ENCODE measurements around the gene NFYB. TPM values are rescaled to one million over a fixed set of nuclear protein-coding genes. Genes with fewer than 3 reads are reported as not detected.

Gene NFYB
- total RNA-seq, 2 donors from 2014 or later, result 56.2 to 73.4 TPM

- Histone ChIP-seq H3K4me3 (no peak overlapping the region), H3K27ac (no peak overlapping the region), H3K4me1 (ENCODE audit: control insufficient read depth in 1 of 2, low read depth in 2 of 2) (peaks cover 0 to 6% of the 10 kb centered on the region in 2 donors), H3K36me3 (no peaks in the 10 kb centered on the region), H3K27me3 (replicated peaks; ENCODE audit: insufficient read depth) (no peaks in the 10 kb centered on the region), H3K9me3 (no peaks in the 10 kb centered on the region)
- TF ChIP-seq, protein P1, sequence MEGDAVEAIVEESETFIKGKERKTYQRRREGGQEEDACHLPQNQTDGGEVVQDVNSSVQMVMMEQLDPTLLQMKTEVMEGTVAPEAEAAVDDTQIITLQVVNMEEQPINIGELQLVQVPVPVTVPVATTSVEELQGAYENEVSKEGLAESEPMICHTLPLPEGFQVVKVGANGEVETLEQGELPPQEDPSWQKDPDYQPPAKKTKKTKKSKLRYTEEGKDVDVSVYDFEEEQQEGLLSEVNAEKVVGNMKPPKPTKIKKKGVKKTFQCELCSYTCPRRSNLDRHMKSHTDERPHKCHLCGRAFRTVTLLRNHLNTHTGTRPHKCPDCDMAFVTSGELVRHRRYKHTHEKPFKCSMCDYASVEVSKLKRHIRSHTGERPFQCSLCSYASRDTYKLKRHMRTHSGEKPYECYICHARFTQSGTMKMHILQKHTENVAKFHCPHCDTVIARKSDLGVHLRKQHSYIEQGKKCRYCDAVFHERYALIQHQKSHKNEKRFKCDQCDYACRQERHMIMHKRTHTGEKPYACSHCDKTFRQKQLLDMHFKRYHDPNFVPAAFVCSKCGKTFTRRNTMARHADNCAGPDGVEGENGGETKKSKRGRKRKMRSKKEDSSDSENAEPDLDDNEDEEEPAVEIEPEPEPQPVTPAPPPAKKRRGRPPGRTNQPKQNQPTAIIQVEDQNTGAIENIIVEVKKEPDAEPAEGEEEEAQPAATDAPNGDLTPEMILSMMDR (IDR thresholded peaks at IDR 0.05), result no peak
- no peak for ATAC-seq (ENCODE audit: insufficient number of reproducible peaks, low FRiP score, low read depth)
- no peak for DNase-seq (ENCODE audit: low spot score)
These were observed 31.0 kb downstream of the NFYB start for GRCh38 chr12:104106965-104107364.

GRCh38 chr12:104105461-104105860, 32.5 kb downstream of the NFYB start:
- DNase-seq (ENCODE audit: low spot score) (no peak), ATAC-seq (ENCODE audit: insufficient number of reproducible peaks, low FRiP score, low read depth) (no peak)
- H3K4me3 ChIP-seq, result no peak overlapping the region
- H3K27me3 ChIP-seq (replicated peaks; ENCODE audit: insufficient read depth), result no peaks in the 10 kb centered on the region
- H3K4me1 ChIP-seq (ENCODE audit: control insufficient read depth in 1 of 2, low read depth in 2 of 2), result peaks cover 0 to 6% of the 10 kb centered on the region in 2 donors
- no peaks in the 10 kb centered on the region for H3K9me3 ChIP-seq
- TF ChIP-seq, protein P1 (IDR thresholded peaks at IDR 0.05), result no peak
- no peak overlapping the region for H3K27ac ChIP-seq
- peaks cover 7% of the 10 kb centered on the region for H3K36me3 ChIP-seq

DNA sequence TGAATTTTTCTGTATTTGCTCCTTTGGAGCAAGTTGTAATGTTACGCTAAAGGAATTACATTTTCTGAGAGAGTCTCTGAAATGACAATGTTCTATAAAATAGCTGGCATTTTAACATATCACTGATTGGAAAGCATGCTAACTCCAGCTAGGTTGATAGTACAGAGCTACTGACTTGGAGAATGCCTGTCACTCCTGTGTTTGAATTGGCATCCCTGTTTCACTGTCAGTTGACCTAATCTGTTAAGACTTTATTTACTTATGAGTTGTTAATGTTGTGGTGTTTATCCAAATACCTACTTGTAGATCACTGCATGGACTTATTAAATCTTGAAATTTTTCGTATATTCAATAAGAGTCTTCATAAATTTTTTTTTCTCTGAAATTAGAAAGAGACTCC, 40.1 kb downstream of the NFYB start:
- H3K4me3 ChIP-seq, result no peak overlapping the region
- H3K9me3 ChIP-seq, result no peaks in the 10 kb centered on the region
- DNase-seq (ENCODE audit: low spot score), result no peak
- TF ChIP-seq, protein P1 (IDR thresholded peaks at IDR 0.05), result no peak
- H3K4me1 ChIP-seq (ENCODE audit: control insufficient read depth in 1 of 2, low read depth in 2 of 2), result no peaks in the 10 kb centered on the region
- no peak overlapping the region for H3K27ac ChIP-seq
- no peaks in the 10 kb centered on the region for H3K27me3 ChIP-seq (replicated peaks; ENCODE audit: insufficient read depth)
- no peak for ATAC-seq (ENCODE audit: insufficient number of reproducible peaks, low FRiP score, low read depth)
- H3K36me3 ChIP-seq, result peaks cover 33% of the 10 kb centered on the region

- H3K27ac ChIP-seq, result no peak overlapping the region
- H3K4me3 ChIP-seq, result no peak overlapping the region
- H3K4me1 ChIP-seq (ENCODE audit: control insufficient read depth in 1 of 2, low read depth in 2 of 2), result no peaks in the 10 kb centered on the region
- no peak for DNase-seq (ENCODE audit: low spot score)
- peaks cover 33% of the 10 kb centered on the region for H3K36me3 ChIP-seq
- ATAC-seq (ENCODE audit: insufficient number of reproducible peaks, low FRiP score, low read depth), result no peak
- H3K27me3 ChIP-seq (replicated peaks; ENCODE audit: insufficient read depth), result no peaks in the 10 kb centered on the region
- H3K9me3 ChIP-seq, result no peaks in the 10 kb centered on the region
- TF ChIP-seq, protein P1 (IDR thresholded peaks at IDR 0.05), result no peak
These were observed 42.7 kb downstream of the NFYB start for GRCh38 chr12:104095289-104095688.

- no peak overlapping the region for H3K27ac ChIP-seq
- TF ChIP-seq, protein P1 (IDR thresholded peaks at IDR 0.05), result no peak
- H3K27me3 ChIP-seq (replicated peaks; ENCODE audit: insufficient read depth), result no peaks in the 10 kb centered on the region
- ATAC-seq (ENCODE audit: insufficient number of reproducible peaks, low FRiP score, low read depth) (no peak), DNase-seq (ENCODE audit: low spot score) (no peak)
- peaks cover 33% of the 10 kb centered on the region for H3K36me3 ChIP-seq
- H3K4me3 ChIP-seq, result no peak overlapping the region
- H3K9me3 ChIP-seq, result no peaks in the 10 kb centered on the region
- H3K4me1 ChIP-seq (ENCODE audit: control insufficient read depth in 1 of 2, low read depth in 2 of 2), result no peaks in the 10 kb centered on the region
These were observed 43.7 kb downstream of the NFYB start for GRCh38 chr12:104094284-104094683.

Measured in thoracic aorta (tissue), 2 donors.